Loucy (cell line): Measurements from ENCODE around the gene TRMO.

ENCODE experiments used
- EZH2phosphoT487 ChIP-seq: fragments of 200-600 bp; IDR thresholded peaks from 2 replicates; pipeline ENCODE4 v1.6.1; 2018; ENCODE audit warnings: antibody characterized with exemption, mild to moderate bottlenecking, moderate library complexity, borderline replicate concordance
- TF ChIP-seq, protein P1 (sequence below): fragments of 200-600 bp; sonication (generic); conservative IDR thresholded peaks from 2 replicates; pipeline ENCODE4 v1.5.1; 2014; ENCODE audit warnings: mild to moderate bottlenecking, antibody characterized with exemption, low read length

DNA sequence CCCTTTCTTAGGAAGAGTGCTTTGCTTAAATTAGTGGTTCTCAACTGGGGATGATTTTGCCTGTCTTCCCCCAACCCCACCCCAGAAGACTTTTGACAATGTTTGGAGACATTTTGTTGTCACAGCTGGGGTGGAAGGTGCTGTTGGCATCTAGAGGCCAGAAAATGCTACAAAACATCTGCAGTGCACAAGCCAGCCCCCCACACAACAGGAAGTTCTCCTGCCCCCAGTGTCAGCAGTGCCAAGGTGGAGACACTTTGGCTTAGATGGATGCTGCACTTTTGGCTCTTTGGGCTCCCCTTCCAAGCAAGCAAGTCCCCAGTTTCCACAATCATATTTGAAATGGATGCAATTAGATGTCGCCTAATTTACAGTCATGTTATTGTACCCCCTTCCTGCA is 13.0 kb upstream of the TRMO start:
- TF ChIP-seq, protein P1, sequence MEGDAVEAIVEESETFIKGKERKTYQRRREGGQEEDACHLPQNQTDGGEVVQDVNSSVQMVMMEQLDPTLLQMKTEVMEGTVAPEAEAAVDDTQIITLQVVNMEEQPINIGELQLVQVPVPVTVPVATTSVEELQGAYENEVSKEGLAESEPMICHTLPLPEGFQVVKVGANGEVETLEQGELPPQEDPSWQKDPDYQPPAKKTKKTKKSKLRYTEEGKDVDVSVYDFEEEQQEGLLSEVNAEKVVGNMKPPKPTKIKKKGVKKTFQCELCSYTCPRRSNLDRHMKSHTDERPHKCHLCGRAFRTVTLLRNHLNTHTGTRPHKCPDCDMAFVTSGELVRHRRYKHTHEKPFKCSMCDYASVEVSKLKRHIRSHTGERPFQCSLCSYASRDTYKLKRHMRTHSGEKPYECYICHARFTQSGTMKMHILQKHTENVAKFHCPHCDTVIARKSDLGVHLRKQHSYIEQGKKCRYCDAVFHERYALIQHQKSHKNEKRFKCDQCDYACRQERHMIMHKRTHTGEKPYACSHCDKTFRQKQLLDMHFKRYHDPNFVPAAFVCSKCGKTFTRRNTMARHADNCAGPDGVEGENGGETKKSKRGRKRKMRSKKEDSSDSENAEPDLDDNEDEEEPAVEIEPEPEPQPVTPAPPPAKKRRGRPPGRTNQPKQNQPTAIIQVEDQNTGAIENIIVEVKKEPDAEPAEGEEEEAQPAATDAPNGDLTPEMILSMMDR, result no peak
- TF ChIP-seq EZH2phosphoT487, result no peak
